Measurements from ENCODE around the gene SLC25A42.

GRCh38 chr19:19107654-19108053, 43.9 kb downstream of the SLC25A42 start:
- TF ChIP-seq, protein P1, sequence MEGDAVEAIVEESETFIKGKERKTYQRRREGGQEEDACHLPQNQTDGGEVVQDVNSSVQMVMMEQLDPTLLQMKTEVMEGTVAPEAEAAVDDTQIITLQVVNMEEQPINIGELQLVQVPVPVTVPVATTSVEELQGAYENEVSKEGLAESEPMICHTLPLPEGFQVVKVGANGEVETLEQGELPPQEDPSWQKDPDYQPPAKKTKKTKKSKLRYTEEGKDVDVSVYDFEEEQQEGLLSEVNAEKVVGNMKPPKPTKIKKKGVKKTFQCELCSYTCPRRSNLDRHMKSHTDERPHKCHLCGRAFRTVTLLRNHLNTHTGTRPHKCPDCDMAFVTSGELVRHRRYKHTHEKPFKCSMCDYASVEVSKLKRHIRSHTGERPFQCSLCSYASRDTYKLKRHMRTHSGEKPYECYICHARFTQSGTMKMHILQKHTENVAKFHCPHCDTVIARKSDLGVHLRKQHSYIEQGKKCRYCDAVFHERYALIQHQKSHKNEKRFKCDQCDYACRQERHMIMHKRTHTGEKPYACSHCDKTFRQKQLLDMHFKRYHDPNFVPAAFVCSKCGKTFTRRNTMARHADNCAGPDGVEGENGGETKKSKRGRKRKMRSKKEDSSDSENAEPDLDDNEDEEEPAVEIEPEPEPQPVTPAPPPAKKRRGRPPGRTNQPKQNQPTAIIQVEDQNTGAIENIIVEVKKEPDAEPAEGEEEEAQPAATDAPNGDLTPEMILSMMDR (IDR thresholded peaks at IDR 0.05; ENCODE audit: low read depth, low read length), result no peak
- TF ChIP-seq POLR2A (IDR thresholded peaks at IDR 0.05; ENCODE audit: extremely low read depth, insufficient read length) (no peak), MYC (IDR thresholded peaks at IDR 0.05; ENCODE audit: low read depth, low read length) (no peak)

All from NB4 (cell line).